HG03025 (cell line): ENCODE measurements around the gene RAB19.
"Not testable (repeated sequence)": the region's sequence is repeated elsewhere in the genome, so short reads cannot be mapped to it uniquely, and the experiment has no call there.

Experiments
- ATAC-seq: cut with Tn5 transposase; IDR thresholded peaks from one replicate; pipeline ENCODE4 v1.9.1; 2021; ENCODE audit warnings: mild to moderate bottlenecking, moderate library complexity; ENCODE audit not compliant: unreplicated experiment, low FRiP score

RAB19 gene

GRCh38 chr7:140451716-140452115 is 47.9 kb downstream of the RAB19 start:
- ATAC-seq = no peak

GRCh38 chr7:140453273-140453672 is 49.4 kb downstream of the RAB19 start:
- ATAC-seq = no peak

GRCh38 chr7:140453785-140454656 is 50.2 kb downstream of the RAB19 start:
- ATAC-seq = not testable (repeated sequence)

GRCh38 chr7:140454657-140455015 is 50.8 kb downstream of the RAB19 start:
- ATAC-seq = no peak

GRCh38 chr7:140455743-140456142 is 51.9 kb downstream of the RAB19 start:
- ATAC-seq = no peak

- ATAC-seq = no peak
Observed at GRCh38 chr7:140456551-140457051, 52.7 kb downstream of the RAB19 start.

- no peak for ATAC-seq
Observed at GRCh38 chr7:140458201-140458600, 54.3 kb downstream of the RAB19 start.

GRCh38 chr7:140458916-140459315 is 55.1 kb downstream of the RAB19 start:
- ATAC-seq = no peak

- no peak for ATAC-seq
Observed at GRCh38 chr7:140463111-140463510, 59.3 kb downstream of the RAB19 start.

- ATAC-seq = no peak
Observed at GRCh38 chr7:140475747-140476333, 72.0 kb downstream of the RAB19 start.

GRCh38 chr7:140476698-140477261 is 72.9 kb downstream of the RAB19 start:
- ATAC-seq = no peak
